Brain microvascular endothelial cell (primary cell): ENCODE data around the gene GPN3.

Experiments used
- DNase-seq: peaks from one replicate; pipeline ENCODE4 v3.0.0-alpha.2; 2020
- H3K27ac ChIP-seq: fragments of 250-450 bp; sonication (Bioruptor Pico); 2 replicates; pipeline ENCODE4 v1.5.1; 2020; ENCODE audit warnings: mild to moderate bottlenecking, moderate library complexity
- H3K27me3 ChIP-seq: fragments of 250-450 bp; sonication (Bioruptor Pico); replicated peaks from 2 replicates; pipeline ENCODE4 v1.5.1; 2020; ENCODE audit warnings: mild to moderate bottlenecking
- H3K36me3 ChIP-seq: fragments of 250-450 bp; sonication (Bioruptor Pico); replicated peaks from 2 replicates; pipeline ENCODE4 v1.5.1; 2020; ENCODE audit warnings: mild to moderate bottlenecking
- H3K4me3 ChIP-seq: 2 replicates; pipeline ENCODE4 v1.5.1; 2011; ENCODE audit warnings: low read depth, mild to moderate bottlenecking, control low read depth, low read length, moderate library complexity
- CTCF ChIP-seq: IDR thresholded peaks from 2 replicates; pipeline ENCODE4 v1.5.1; 2011; ENCODE audit warnings: low read depth, mild to moderate bottlenecking, moderate library complexity, low read length, control low read depth, inconsistent platforms; ENCODE audit errors: missing control alignments
- in situ Hi-C: cut with HindIII; loops from 2 replicates; pipeline ENCODE4 v1.10.0; 2017; ENCODE audit warnings: low sequenced_read_pairs, low pct_ligation_motif_present

Gene GPN3

GRCh38 chr12:110453569-110454296 lies 14.3 kb downstream of the GPN3 start:
- in situ Hi-C loops = no loop called here
- Histone ChIP-seq H3K4me3 (no peak overlapping the region), H3K27ac (no peak overlapping the region), H3K36me3 (peaks cover 9% of the 10 kb centered on the region), H3K27me3 (no peaks in the 10 kb centered on the region)
- no peak for DNase-seq
- TF ChIP-seq CTCF = no peak

GRCh38 chr12:110451263-110451662 lies 16.8 kb downstream of the GPN3 start:
- H3K27ac ChIP-seq = no peak overlapping the region
- in situ Hi-C loops = no loop called here
- H3K27me3 ChIP-seq = no peaks in the 10 kb centered on the region
- TF ChIP-seq CTCF = no peak
- DNase-seq = no peak
- peaks cover 13% of the 10 kb centered on the region for H3K36me3 ChIP-seq
- H3K4me3 ChIP-seq = no peak overlapping the region

- H3K36me3 ChIP-seq = peaks cover 8% of the 10 kb centered on the region
Measured at GRCh38 chr12:110449799-110450497, 18.1 kb downstream of the GPN3 start, which contains the start of gene ARPC3. Gene ARPC3 (minus strand): TSS chr12:110450337. CDS start chr12:110450260, 77 bp downstream.

GRCh38 chr12:110444455-110444854 lies 23.6 kb downstream of the GPN3 start:
- peaks cover 51% of the 10 kb centered on the region for H3K36me3 ChIP-seq
- TF ChIP-seq CTCF = no peak
- H3K4me3 ChIP-seq = no peak overlapping the region
- DNase-seq = no peak
- no peaks in the 10 kb centered on the region for H3K27me3 ChIP-seq
- in situ Hi-C loops = no loop called here
- H3K27ac ChIP-seq = no peak overlapping the region

More at GRCh38 chr12:110449799-110450497, 18.1 kb downstream of the GPN3 start, which contains the start of gene ARPC3:
- Histone ChIP-seq H3K27ac (peak within 1 kb of the TSS; percentile 88), H3K4me3 (peak within 1 kb of the TSS; percentile 99), H3K27me3 (no peaks in the 10 kb centered on the region)
- peak; percentile 89 for TF ChIP-seq CTCF
- DNase-seq = peak; percentile 92
- in situ Hi-C loops = no loop called here

- in situ Hi-C loops = no loop called here
- no peak overlapping the region for H3K4me3 ChIP-seq
- peak overlapping the region; percentile 30 for H3K27ac ChIP-seq
- peaks cover 60% of the 10 kb centered on the region for H3K36me3 ChIP-seq
- no peak for TF ChIP-seq CTCF
- DNase-seq = no peak
- H3K27me3 ChIP-seq = no peaks in the 10 kb centered on the region
Measured at GRCh38 chr12:110436231-110436630, 31.8 kb downstream of the GPN3 start.
